Measurements from ENCODE around the gene IL18RAP.

Gene IL18RAP

DNA sequence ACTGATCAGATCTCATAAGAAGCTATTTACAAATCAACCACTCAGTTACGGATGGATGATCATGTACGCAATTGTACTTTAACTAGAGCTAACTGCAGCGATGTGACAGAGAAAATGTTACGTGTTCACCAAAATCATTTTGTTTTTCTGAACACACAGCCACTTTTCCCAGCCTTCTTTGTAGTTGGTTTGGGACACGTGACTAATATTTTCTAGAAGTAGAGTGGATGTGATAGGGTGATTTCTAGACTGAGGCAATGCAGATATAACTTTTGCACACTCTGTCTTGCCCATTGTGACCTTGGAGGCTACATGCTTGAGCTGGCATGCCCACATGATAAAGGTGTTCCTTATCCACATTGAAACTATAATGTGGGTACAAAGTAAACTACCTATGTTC lies 40.2 kb downstream of the IL18RAP start:
- no peak for DNase-seq

DNA sequence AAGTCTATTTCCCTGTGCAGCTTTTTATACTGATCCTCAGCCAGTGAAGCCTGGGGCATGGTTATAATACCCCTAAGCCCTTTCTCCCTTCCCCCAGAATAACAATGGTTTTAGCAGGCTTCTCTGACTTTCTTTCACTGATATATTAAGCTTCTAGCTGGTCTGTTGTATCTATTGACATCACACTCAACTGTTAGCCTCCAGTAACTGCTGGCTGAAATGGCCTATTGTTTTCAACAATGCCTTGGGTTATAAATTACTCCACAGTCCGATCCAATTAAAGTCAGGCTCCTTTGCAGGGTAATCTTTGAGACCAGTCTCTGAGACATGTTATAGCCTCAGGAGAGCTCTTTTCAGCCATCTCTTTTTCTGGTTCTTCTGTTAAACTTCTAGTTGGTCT lies 47.2 kb downstream of the IL18RAP start:
- no peak for DNase-seq

- DNase-seq = peak; percentile 42 to 59
Observed at GRCh38 chr2:102473020-102473419, 50.1 kb downstream of the IL18RAP start, which contains the start of gene SLC9A4. SLC9A4 (plus strand) TSS chr2:102473226; CDS start chr2:102473760, 534 bp downstream.

- no peak for DNase-seq
Observed at GRCh38 chr2:102473631-102474030, 50.7 kb downstream of the IL18RAP start.

GRCh38 chr2:102474785-102475184 lies 51.8 kb downstream of the IL18RAP start:
- DNase-seq = no peak

DNA sequence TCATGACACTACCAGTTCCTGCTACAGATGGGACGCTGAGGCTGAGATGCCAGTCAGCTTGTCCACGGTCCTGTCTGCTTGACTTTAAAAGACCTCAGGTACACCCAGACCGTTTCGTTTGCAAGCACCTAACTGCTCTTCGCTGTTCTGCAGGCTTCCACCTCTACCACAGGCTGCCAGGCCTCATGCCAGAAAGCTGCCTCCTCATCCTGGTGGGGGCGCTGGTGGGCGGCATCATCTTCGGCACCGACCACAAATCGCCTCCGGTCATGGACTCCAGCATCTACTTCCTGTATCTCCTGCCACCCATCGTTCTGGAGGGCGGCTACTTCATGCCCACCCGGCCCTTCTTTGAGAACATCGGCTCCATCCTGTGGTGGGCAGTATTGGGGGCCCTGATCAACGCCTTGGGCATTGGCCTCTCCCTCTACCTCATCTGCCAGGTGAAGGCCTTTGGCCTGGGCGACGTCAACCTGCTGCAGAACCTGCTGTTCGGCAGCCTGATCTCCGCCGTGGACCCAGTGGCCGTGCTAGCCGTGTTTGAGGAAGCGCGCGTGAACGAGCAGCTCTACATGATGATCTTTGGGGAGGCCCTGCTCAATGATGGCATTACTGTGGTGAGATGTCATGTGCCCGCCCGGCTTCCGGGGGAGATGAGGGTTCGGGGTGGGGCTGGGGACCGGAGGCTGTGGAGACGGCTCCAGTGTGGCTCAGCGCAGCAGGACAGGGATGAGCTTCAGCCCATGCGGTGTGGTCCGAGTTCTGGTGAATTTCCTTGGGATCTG lies 55.9 kb downstream of the IL18RAP start:
- no peak for DNase-seq

- no peak for DNase-seq
Observed at GRCh38 chr2:102480285-102481195, 57.6 kb downstream of the IL18RAP start.

GRCh38 chr2:102481931-102482330 lies 59.0 kb downstream of the IL18RAP start:
- DNase-seq = no peak

DNA sequence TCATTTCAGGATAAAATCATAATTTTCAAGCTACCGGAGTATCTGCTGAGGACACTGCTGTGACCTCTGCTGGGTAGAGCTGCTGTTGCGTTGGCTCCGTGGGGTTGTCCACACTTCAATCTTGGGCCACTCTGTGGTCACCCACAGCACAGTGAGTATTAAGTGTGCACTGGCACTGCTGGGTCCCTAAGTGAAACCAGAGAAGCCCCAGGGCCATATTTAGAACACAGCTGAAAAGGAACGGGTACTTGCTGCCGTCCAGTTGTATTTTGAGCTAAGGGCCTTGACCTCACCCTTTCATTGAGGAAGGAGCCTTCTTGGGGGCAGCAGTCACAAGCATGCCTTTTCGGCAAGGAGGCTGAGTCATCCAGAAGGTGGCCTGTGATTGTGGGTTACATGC lies 60.1 kb downstream of the IL18RAP start:
- DNase-seq = no peak

DNA sequence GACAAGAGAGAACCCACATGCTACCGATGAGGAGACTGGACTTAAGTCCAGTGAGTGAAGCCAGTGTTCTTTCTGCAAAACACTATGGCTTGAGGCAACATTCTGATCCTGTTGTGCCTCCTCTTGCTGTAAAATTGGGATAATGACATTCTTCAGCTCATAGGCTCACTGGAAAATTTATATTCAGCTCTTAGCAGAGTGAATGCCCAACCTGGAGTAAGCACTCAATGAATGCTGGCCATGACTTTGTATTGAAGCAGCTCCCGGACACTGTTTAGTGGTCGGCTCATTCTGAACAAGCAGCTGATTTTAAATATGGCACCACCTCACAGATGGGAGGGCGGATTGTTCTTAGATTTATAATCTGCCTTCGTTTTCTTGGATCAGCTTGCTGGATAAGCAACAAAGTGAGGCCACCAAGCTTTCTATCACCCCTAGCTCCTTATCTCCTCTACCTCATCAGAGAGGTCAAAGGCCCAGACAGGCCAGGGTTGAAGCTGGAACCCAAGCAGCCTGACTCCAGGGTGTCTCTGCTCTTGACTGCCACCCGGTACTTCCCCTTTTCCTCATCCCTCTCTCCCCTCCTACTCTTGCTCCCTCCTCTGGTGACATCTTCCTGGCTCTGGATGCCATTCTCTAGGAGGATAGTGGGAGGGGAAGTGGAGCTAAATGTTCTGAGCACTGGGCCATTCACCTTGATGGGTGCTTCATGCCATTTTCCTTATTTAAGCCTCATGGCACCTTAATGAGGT lies 61.5 kb downstream of the IL18RAP start:
- no peak for DNase-seq

DNA sequence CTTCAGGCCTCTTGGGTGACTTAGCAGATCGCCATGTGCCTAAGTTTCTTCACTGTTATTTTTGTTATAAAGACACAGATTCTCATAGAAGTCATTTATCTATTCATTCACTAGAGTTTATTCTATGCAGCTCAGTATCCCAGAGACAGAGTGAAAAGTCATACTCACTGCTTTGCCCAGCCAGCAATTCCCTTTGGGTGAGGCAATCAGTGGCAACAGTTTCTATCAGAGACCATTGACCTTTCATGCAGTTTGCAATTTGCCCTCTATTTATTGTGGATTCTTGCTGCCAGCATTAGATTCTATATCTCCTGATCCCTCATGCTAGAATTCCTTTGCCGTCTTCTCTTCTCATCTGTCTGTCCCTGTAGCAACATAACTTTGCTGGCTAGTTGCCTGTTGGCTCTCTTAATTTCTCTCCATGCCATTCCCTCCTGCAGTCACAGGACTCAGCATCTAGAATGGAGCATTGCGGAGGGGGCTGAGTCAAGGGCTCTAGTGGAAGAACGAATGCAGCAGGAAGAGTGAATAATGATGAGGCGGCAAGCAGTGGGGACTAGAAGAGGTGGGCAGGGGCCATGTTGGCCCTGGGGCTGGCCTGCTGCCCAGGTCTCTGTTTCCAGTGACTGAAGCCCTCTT lies 62.3 kb downstream of the IL18RAP start:
- DNase-seq = no peak

DNA sequence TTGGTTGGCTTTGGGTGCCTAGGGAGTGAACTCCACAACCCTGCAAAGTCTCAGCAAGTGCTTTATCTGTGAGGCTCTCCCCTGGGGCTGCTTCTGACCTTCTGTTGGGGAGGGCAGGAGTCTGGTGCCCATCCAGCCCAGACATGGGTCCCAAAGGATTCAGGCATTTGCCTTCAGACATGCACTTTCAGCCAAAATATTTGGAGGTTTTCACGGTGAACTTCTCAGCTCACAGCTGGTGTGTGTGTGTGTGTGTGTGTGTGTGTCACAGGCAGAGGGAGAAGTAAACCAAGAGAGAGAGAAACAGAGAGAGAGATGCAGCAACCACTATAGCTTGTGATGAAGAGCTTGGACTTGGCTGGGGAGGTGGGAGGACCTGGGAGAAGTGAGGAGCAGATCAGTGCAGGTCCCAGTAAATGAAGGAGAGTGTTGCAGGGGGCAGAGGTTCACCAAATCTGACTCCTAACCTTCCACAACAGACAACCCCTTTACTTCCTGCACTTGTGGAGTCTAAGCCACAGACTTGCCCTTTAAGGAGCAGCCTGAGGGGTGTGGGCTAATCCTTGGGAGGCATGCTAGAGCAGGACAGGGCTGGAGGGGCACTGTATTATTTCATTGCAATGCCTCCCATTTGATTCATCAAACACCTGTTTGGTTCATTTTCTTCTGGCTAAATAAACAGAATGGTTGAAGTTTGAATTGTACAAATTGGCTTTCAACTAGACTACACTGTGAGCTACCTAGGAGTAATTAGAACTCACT lies 64.2 kb downstream of the IL18RAP start:
- no peak for DNase-seq

DNA sequence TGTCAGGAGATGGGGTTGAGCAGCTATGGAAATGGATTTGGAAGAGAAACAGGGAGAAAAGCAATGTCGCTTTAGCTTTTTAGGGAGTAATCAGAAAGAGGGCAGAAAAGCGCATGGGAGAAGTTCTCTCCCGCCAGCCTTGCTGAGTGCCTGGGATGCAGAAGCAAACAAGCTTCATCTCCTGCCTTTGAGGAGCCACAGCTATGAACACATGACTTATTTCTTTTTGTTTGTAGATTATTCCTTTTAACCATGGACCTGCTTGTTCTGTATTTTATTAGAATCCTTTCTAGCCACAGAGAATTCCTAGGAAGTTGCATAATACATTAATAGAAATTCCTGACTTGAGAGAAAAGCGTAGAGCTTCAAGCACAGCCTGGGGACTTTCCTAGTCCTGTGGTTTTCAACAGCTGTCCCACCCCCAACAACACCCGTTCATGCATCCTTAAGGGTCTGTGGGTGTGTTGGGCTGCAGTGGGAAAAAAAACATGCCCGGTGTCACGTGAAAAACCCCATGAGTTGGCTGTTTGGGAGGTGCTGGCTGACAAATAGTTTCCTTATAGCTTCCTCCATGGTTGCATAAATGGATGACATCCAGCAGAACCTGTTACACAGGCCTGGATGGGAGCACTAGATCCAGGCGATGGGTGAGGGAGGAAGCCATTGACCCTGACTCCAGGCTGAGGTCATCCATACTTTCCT lies 65.0 kb downstream of the IL18RAP start:
- DNase-seq = no peak

- no peak for DNase-seq
Observed at GRCh38 chr2:102489646-102490045, 66.7 kb downstream of the IL18RAP start.

GRCh38 chr2:102492006-102492405 lies 69.0 kb downstream of the IL18RAP start:
- DNase-seq = no peak

DNA sequence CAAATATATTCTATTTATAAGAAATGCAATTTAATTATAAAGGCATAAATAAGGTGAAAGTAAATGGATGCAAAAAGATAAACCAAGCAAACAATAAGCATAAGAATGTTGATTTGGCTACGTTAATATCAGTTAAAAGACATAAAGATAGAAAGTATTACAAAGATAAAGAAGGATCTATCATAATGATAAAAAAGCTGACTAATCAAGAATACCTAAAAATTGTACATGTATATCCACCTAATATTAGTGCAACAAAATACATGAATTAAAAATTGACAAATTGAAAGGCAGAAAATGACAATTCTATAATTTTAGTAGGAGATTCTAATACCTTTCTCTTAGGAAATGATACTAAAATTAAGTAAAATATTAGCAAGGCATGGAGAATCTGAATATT lies 71.6 kb downstream of the IL18RAP start:
- no peak for DNase-seq

DNA sequence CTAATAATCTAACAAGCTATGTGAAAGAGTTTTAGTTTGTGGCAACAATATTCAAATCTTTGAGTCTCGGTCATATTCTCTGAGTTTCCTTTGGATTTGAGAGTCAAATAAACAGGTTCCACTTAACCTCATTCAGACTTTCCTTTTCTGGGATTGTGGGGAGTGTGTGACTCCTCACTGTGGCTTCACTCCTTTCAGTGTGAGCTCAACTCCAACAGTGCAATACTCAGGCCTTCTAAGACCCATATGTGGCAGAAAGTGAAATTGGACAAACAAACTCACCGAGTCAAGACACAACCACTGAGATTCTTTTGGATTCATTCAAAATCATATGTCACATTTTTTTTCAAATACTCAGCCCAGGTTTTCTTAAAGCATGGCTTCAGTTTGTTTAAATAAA lies 75.5 kb downstream of the IL18RAP start:
- no peak for DNase-seq

DNA sequence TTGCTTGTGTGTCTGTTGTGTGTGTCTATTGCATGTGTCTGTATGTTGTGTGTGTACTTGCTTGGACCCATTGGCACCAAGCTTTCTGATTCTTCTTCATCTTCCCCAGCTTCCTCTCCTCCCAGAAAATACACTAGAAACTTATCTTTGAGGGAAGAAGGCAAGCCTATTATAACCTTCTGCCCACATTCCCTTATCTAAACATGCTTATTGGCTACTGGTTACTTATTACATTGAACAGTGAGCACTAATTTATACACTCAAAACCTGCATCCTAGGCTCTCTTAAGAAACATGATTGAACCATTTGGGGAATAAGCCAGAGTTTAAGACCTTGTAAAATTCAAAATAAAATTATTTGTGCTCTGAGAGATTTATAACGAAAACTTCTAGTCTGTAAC lies 76.6 kb downstream of the IL18RAP start:
- no peak for DNase-seq

All from activated CD4-positive, alpha-beta T cell treated with anti-CD3 and anti-CD28 coated beads for 4 hours (primary cell).